ENCODE data around the gene ZNF443.
"Not testable (repeated sequence)": the region's sequence is repeated elsewhere in the genome, so short reads cannot be mapped to it uniquely, and the experiment has no call there.

GRCh38 chr19:12464139-12464538 lies 23.3 kb upstream of the ZNF443 start:
- TF ChIP-seq POLR2AphosphoS5, CTCF, POLR2A, EP300 (IDR thresholded peaks at IDR 0.05): not testable (repeated sequence)
